PC-3 (cell line): Measurements from ENCODE around the gene ELK4. TPM values are rescaled to one million over a fixed set of nuclear protein-coding genes. Genes with fewer than 3 reads are reported as not detected.
A peak's percentile ranks its signal among the peaks of the same experiment; 100 is the strongest.

ENCODE experiments used
- ATAC-seq: fragments of 200-7000 bp; cut with Tn5 transposase; 2 replicates; pipeline ENCODE4 v1.9.1; 2020; ENCODE audit warnings: mild to moderate bottlenecking, moderate library complexity
- BruUV-seq: library from RNA; stranded (reverse); fragments of 400-500 nt; replicated peaks from 2 replicates; lab custom pipeline; 2021; lab: Mats Ljungman, UMichigan
- CTCF ChIA-PET: fragments of 300-600 bp; sonication (Branson Sonifier 250); formaldehyde crosslinking; loops from one replicate; lab custom pipeline; 2022; ENCODE audit warnings: antibody characterized with exemption; lab: Charles Lee
- POLR2A ChIA-PET: fragments of 300-600 bp; sonication (Branson Sonifier 250); formaldehyde crosslinking; loops from one replicate; lab custom pipeline; 2022; ENCODE audit warnings: antibody characterized with exemption; ENCODE audit not compliant: unreplicated experiment; lab: Charles Lee
- DNase-seq: peaks from one replicate; pipeline ENCODE4 v3.0.0-alpha.2; 2015
- H2AFZ ChIP-seq: fragments of 300-600 bp; sonication (generic); 2 replicates; pipeline ENCODE4 v1.6.0; 2016; ENCODE audit warnings: antibody characterized with exemption, low read length
- H3F3A ChIP-seq: fragments of 300-600 bp; sonication (generic); one replicate; pipeline ENCODE4 v1.6.0; 2017; ENCODE audit warnings: antibody characterized with exemption, low read length, control low read depth, mild to moderate bottlenecking; ENCODE audit not compliant: unreplicated experiment
- H3K27ac ChIP-seq: fragments of 300-600 bp; sonication (generic); 2 replicates; pipeline ENCODE4 v1.5.1; 2016; ENCODE audit warnings: mild to moderate bottlenecking, low read length
- H3K27me3 ChIP-seq: fragments of 300-600 bp; sonication (generic); 2 replicates; pipeline ENCODE4 v1.6.1; 2016; ENCODE audit warnings: low read length, mixed read lengths
- H3K36me3 ChIP-seq: fragments of 300-600 bp; sonication (generic); 2 replicates; pipeline ENCODE4 v1.6.1; 2016; ENCODE audit warnings: low read depth, mixed run types, low read length, mixed read lengths
- H3K4me1 ChIP-seq: fragments of 300-600 bp; sonication (generic); 2 replicates; pipeline ENCODE4 v1.5.1; 2016; ENCODE audit warnings: low read length; ENCODE audit not compliant: insufficient read depth
- H3K4me2 ChIP-seq: fragments of 300-600 bp; sonication (generic); 2 replicates; pipeline ENCODE4 v1.6.0; 2016; ENCODE audit warnings: low read length
- H3K4me3 ChIP-seq: fragments of 300-600 bp; sonication (generic); 2 replicates; pipeline ENCODE4 v1.5.1; 2016; ENCODE audit warnings: mild to moderate bottlenecking, low read length, mixed read lengths
- H3K79me2 ChIP-seq: fragments of 300-600 bp; sonication (generic); 2 replicates; pipeline ENCODE4 v1.6.1; 2017; ENCODE audit warnings: low read length, mixed read lengths
- H3K9ac ChIP-seq: fragments of 300-600 bp; sonication (generic); 2 replicates; pipeline ENCODE4 v1.6.0; 2016; ENCODE audit warnings: mild to moderate bottlenecking, low read length
- H3K9me2 ChIP-seq: fragments of 300-600 bp; sonication (generic); replicated peaks from 2 replicates; pipeline ENCODE4 v1.6.1; 2016; ENCODE audit warnings: mixed run types, low read length, mixed read lengths
- H3K9me3 ChIP-seq: fragments of 300-600 bp; sonication (generic); 2 replicates; pipeline ENCODE4 v1.6.1; 2016; ENCODE audit warnings: low read length, mixed read lengths
- H4K20me1 ChIP-seq: fragments of 300-600 bp; sonication (generic); 2 replicates; pipeline ENCODE4 v1.6.1; 2016; ENCODE audit warnings: low read length, mixed read lengths
- EZH2 ChIP-seq: fragments of 300-600 bp; sonication (generic); IDR thresholded peaks from one replicate; pipeline ENCODE4 v1.6.1; 2017; ENCODE audit warnings: antibody characterized with exemption, mild to moderate bottlenecking, low read length; ENCODE audit not compliant: unreplicated experiment
- EZH2phosphoT487 ChIP-seq: fragments of 300-600 bp; sonication (generic); IDR thresholded peaks from 2 replicates; pipeline ENCODE4 v1.6.1; 2018; ENCODE audit warnings: mild to moderate bottlenecking, antibody characterized with exemption, low read length, borderline replicate concordance
- intact Hi-C: fragments of 100-400 bp; cut with micrococcal nuclease; formaldehyde crosslinking; loops from 2 replicates; pipeline ENCODE4 v1.9.0; 2023
- total RNA-seq: library from RNA; depleted of rRNA; stranded (reverse); fragments of >200 nt; gene quantifications from 2 replicates; pipeline ENCODE4 v1.2.3, GENCODE V29; 2014
- TF ChIP-seq, protein P1 (sequence below): fragments of 300-600 bp; sonication (generic); conservative IDR thresholded peaks from 2 replicates; pipeline ENCODE4 v1.5.1; 2017; ENCODE audit warnings: antibody characterized with exemption, low read depth, mild to moderate bottlenecking, low read length

ELK4 gene
- total RNA-seq, 1 experiment from 2014 or later, result 16.3 TPM

DNA sequence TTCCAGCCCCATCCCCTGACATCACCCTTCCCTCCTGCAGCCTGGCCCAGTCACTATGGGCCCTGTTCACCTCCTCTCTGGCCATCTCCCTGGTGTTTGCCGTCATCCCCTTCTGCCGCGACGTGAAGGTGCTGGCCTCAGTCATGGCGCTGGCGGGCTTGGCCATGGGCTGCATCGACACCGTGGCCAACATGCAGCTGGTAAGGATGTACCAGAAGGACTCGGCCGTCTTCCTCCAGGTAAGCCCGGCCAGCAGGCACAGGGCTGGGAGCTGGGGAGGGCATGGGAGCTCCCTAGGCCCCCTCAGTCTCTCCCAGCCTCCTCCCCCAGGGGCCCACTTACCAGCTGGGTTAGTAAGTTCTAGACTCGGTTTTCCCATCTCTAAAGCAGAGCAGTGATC lies 52.1 kb downstream of the ELK4 start:
- no peak overlapping the region; the same call in 1 of the 2 replicates for H3K9ac ChIP-seq
- no peak overlapping the region for H3K4me3 ChIP-seq
- CTCF ChIA-PET, result interaction anchor here (0.6 to 1.8 kb wide), 5 partner anchors 9 to 53 kb away, joined by 3 to 19 read pairs (median 4); partner anchors contain the start of gene ELK4
- no peaks in the 10 kb centered on the region for H3K27me3 ChIP-seq
- POLR2A ChIA-PET, result no interaction called here
- no peak for DNase-seq
- H3K36me3 ChIP-seq, result no peaks in the 10 kb centered on the region
- H3K9me3 ChIP-seq, result no peaks in the 10 kb centered on the region
- H3K79me2 ChIP-seq, result no peaks in the 10 kb centered on the region
- intact Hi-C loops, result loop anchor here (2.0 kb wide), 1 partner anchor 37 kb away; no protein-coding TSS in a partner anchor
- H3K9me2 ChIP-seq, result no peaks in the 10 kb centered on the region
- no peaks in the 10 kb centered on the region for H3F3A ChIP-seq
- H3K4me2 ChIP-seq, result peak overlapping the region; percentile 46
- BruUV-seq, result no TSS peak
- peak; percentile 4; the same call in 1 of the 2 replicates for ATAC-seq
- H4K20me1 ChIP-seq, result no peaks in the 10 kb centered on the region
- H3K4me1 ChIP-seq, result peaks cover 25% of the 10 kb centered on the region
- no peak for TF ChIP-seq EZH2
- TF ChIP-seq, protein P1, sequence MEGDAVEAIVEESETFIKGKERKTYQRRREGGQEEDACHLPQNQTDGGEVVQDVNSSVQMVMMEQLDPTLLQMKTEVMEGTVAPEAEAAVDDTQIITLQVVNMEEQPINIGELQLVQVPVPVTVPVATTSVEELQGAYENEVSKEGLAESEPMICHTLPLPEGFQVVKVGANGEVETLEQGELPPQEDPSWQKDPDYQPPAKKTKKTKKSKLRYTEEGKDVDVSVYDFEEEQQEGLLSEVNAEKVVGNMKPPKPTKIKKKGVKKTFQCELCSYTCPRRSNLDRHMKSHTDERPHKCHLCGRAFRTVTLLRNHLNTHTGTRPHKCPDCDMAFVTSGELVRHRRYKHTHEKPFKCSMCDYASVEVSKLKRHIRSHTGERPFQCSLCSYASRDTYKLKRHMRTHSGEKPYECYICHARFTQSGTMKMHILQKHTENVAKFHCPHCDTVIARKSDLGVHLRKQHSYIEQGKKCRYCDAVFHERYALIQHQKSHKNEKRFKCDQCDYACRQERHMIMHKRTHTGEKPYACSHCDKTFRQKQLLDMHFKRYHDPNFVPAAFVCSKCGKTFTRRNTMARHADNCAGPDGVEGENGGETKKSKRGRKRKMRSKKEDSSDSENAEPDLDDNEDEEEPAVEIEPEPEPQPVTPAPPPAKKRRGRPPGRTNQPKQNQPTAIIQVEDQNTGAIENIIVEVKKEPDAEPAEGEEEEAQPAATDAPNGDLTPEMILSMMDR, result no peak
- TF ChIP-seq EZH2phosphoT487, result no peak
- H2AFZ ChIP-seq, result no peak overlapping the region
- peak overlapping the region; percentile 57 for H3K27ac ChIP-seq

DNA sequence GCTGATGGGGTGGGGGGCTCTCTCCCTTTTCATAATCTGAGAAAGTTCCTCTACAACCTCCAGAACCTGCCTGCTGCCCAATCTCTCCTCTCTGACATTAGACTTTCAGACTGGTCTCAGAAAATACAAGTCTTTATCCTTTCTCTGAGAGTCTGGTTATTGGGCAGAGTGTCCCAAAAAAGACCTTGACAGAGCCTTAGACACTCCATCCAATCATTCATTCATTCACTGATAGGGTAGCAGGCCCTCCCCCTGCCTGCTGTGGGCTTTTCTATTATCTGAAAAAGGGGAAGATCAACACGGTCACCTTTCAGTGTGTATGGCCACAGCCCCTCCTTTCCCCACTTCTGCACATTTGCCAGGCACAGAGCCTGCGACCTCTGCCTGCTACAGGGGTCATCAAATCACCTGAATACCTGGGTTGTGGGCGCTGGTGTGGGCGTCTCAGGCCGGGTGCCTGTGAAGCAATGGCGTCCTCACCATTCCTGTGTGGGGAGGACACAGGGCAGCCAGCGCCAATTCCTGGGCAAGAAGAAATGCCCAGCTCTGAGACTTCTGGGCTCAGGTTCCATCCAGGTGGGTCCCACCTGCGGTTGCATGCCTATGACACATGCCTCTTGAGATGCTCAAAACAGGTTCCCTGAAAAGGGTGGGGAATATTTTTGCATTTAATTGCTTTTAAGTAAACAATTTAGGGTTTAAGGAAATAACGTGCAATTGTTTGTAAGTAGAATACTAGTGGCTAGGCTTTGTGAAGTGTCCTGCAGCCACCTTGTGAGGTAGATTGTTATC lies 52.8 kb downstream of the ELK4 start:
- ChIA-PET CTCF (interaction anchor here (0.6 to 1.8 kb wide), 5 partner anchors 9 to 54 kb away, joined by 3 to 19 read pairs (median 4); partner anchors contain the start of gene ELK4), POLR2A (interaction anchor here (0.5 to 0.6 kb wide), 2 partner anchors 36 to 82 kb away, joined by 3 read pairs; no protein-coding TSS in a partner anchor)
- H3K27me3 ChIP-seq, result no peaks in the 10 kb centered on the region
- H4K20me1 ChIP-seq, result no peaks in the 10 kb centered on the region
- no peaks in the 10 kb centered on the region for H3K36me3 ChIP-seq
- intact Hi-C loops, result loop anchor here (2.0 kb wide), 1 partner anchor 36 kb away; no protein-coding TSS in a partner anchor
- no peaks in the 10 kb centered on the region for H3K79me2 ChIP-seq
- no peaks in the 10 kb centered on the region for H3K9me2 ChIP-seq
- no peak overlapping the region for H3K4me3 ChIP-seq
- H3K9ac ChIP-seq, result no peak overlapping the region; the same call in 1 of the 2 replicates
- no TSS peak for BruUV-seq
- H3K4me1 ChIP-seq, result peaks cover 25% of the 10 kb centered on the region
- H3K27ac ChIP-seq, result peak overlapping the region; percentile 59
- H3F3A ChIP-seq, result no peaks in the 10 kb centered on the region
- H3K9me3 ChIP-seq, result no peaks in the 10 kb centered on the region
- DNase-seq (peak; percentile 95), ATAC-seq (peak; percentile 75)
- peak overlapping the region; percentile 46 for H3K4me2 ChIP-seq
- TF ChIP-seq, protein P1, result no peak
- TF ChIP-seq EZH2 (no peak), EZH2phosphoT487 (no peak)
- H2AFZ ChIP-seq, result 0 out of 2 replicates have a peak overlapping the region, but pooled peaks have one; percentile 6
